Panc1 (cell line): ENCODE measurements around the gene INAVA. TPM values are rescaled to one million over a fixed set of nuclear protein-coding genes. Genes with fewer than 3 reads are reported as not detected.

Experiments used
- ATAC-seq: fragments of 200-7000 bp; cut with Tn5 transposase; 2 replicates; pipeline ENCODE4 v1.9.1; 2020; ENCODE audit warnings: mild to moderate bottlenecking, moderate library complexity
- BruUV-seq: library from RNA; stranded (reverse); fragments of 400-500 nt; replicated peaks from 2 replicates; lab custom pipeline; 2021; lab: Mats Ljungman, UMichigan
- CTCF ChIA-PET: fragments of 300-600 bp; sonication (Branson Sonifier 250); formaldehyde crosslinking; loops from one replicate; lab custom pipeline; 2022; ENCODE audit warnings: antibody characterized with exemption; lab: Charles Lee
- POLR2A ChIA-PET: fragments of 300-600 bp; sonication (Branson Sonifier 250); formaldehyde crosslinking; loops from one replicate; lab custom pipeline; 2022; ENCODE audit warnings: antibody characterized with exemption; lab: Charles Lee
- DNase-seq: peaks from one replicate; pipeline ENCODE4 v3.0.0-alpha.2; 2010; ENCODE audit warnings: low read depth, low spot score
- H3K27ac ChIP-seq: 2 replicates; pipeline ENCODE4 v1.5.1; 2011; ENCODE audit warnings: mild to moderate bottlenecking, low read length, inconsistent platforms
- H3K27me3 ChIP-seq: fragments of 200-500 bp; sonication (Bioruptor generic); 2 replicates; pipeline ENCODE4 v1.6.0; 2014; ENCODE audit warnings: low read length, inconsistent platforms; ENCODE audit not compliant: control insufficient read depth, insufficient read depth
- H3K36me3 ChIP-seq: fragments of 200-500 bp; sonication (Bioruptor generic); 2 replicates; pipeline ENCODE4 v1.5.1; 2014; ENCODE audit warnings: inconsistent platforms, mild to moderate bottlenecking, low read length, moderate library complexity; ENCODE audit not compliant: control insufficient read depth, insufficient read depth
- H3K4me1 ChIP-seq: 2 replicates; pipeline ENCODE4 v1.5.1; 2011; ENCODE audit warnings: inconsistent platforms, mild to moderate bottlenecking, low read length, moderate library complexity; ENCODE audit not compliant: control insufficient read depth, insufficient read depth
- H3K4me3 ChIP-seq, 2 experiments: 2 replicates each; pipeline ENCODE4 v1.5.1; 2011 to 2012; ENCODE audit warnings: low read depth in 2 of 2, low read length in 2 of 2, mild to moderate bottlenecking in 2 of 2, inconsistent platforms in 1 of 2, moderate library complexity in 1 of 2
- H3K9me3 ChIP-seq: fragments of 200-500 bp; sonication (Bioruptor generic); 2 replicates; pipeline ENCODE4 v1.5.1; 2014; ENCODE audit warnings: low read depth, mild to moderate bottlenecking, inconsistent platforms, low read length, moderate library complexity; ENCODE audit not compliant: control insufficient read depth, insufficient read depth
- CTCF ChIP-seq: fragments of 450-650 bp; IDR thresholded peaks from 2 replicates; pipeline ENCODE4 v1.5.1; 2017; ENCODE audit warnings: mild to moderate bottlenecking
- POLR2AphosphoS5 ChIP-seq: IDR thresholded peaks from 2 replicates; pipeline ENCODE4 v1.6.1; 2012; ENCODE audit warnings: mild to moderate bottlenecking, low read depth, low read length, moderate library complexity
- REST ChIP-seq, 2 experiments: IDR thresholded peaks; 2 replicates each; pipeline ENCODE4 v1.6.1; 2011 to 2012; ENCODE audit warnings: low read depth in 2 of 2, control low read depth in 1 of 2, low read length in 1 of 2, mild to moderate bottlenecking in 1 of 2, moderate library complexity in 1 of 2; ENCODE audit not compliant: insufficient read depth in 1 of 2
- SIN3A ChIP-seq: IDR thresholded peaks from 2 replicates; pipeline ENCODE4 v1.6.1; 2012; ENCODE audit warnings: low read depth, mild to moderate bottlenecking, low read length, moderate library complexity, borderline replicate concordance; ENCODE audit not compliant: insufficient read depth
- TCF7L2 ChIP-seq: IDR thresholded peaks from 2 replicates; pipeline ENCODE4 v1.6.1; 2011; ENCODE audit warnings: mild to moderate bottlenecking, low read depth, low read length, inconsistent platforms
- in situ Hi-C: cut with HindIII; loops from 2 replicates; pipeline ENCODE4 v1.10.0; 2016; ENCODE audit warnings: low sequenced_read_pairs, low pct_unique_long_range_greater_than_20kb
- intact Hi-C: fragments of 100-400 bp; cut with micrococcal nuclease; formaldehyde crosslinking; loops from one replicate; pipeline ENCODE4 v1.10.0; 2022; ENCODE audit not compliant: unreplicated experiment
- total RNA-seq: library from RNA; stranded (reverse); gene quantifications from one replicate; pipeline ENCODE4 v1.2.1, GENCODE V29; 2021; ENCODE audit not compliant: unreplicated experiment

Gene INAVA
- total RNA-seq, 1 experiment from 2014 or later: 3.6 TPM

- no peak for ATAC-seq
- TF ChIP-seq REST (IDR thresholded peaks at IDR 0.05; ENCODE audit: insufficient read depth in 1 of 2, low read depth in 2 of 2, low read length in 1 of 2) (no peak), POLR2AphosphoS5 (no peak), TCF7L2 (no peak), CTCF (no peak), SIN3A (no peak)
- Histone ChIP-seq H3K9me3 (no peaks in the 10 kb centered on the region), H3K27me3 (no peaks in the 10 kb centered on the region), H3K27ac (no peak overlapping the region), H3K36me3 (no peaks in the 10 kb centered on the region), H3K4me1 (peaks cover 6% of the 10 kb centered on the region; the same call in 1 of the 2 replicates), H3K4me3 (no peak overlapping the region)
- in situ Hi-C loops: no loop called here
- BruUV-seq: no TSS peak
- no peak for DNase-seq
- POLR2A ChIA-PET: interaction anchor here (0.5 kb wide), 1 partner anchor 81 kb away, joined by 5 read pairs; no protein-coding TSS in a partner anchor
- intact Hi-C loops: no loop called here
- CTCF ChIA-PET: no interaction called here
These were observed 6.2 kb downstream of the INAVA start for GRCh38 chr1:200900877-200901276.

DNA sequence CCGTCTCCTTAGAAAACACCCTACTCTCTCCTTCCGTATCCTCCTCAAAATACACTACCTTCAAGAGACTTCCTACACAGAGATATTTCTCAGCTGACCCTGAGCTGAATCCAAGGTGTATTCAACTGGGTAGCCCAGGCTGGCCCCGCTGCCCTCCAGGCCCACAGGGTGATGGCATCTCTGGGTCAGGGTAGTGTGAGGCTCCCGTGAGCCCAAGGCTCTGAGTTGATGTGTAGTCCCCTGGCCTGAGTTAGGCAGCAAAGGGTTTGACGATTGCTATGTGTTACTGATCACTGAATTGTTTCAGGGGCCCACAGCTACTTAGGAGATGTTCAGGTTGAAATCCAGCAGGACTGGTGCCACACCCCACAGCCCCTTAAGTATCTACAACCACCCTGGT lies 6.7 kb downstream of the INAVA start:
- 0 out of 2 replicates have a peak, but pooled peaks cover 6% of the 10 kb centered on the region for H3K4me1 ChIP-seq
- CTCF ChIA-PET: no interaction called here
- no peak overlapping the region for H3K27ac ChIP-seq
- TF ChIP-seq POLR2AphosphoS5 (no peak), REST (IDR thresholded peaks at IDR 0.05; ENCODE audit: insufficient read depth in 1 of 2, low read depth in 2 of 2, low read length in 1 of 2) (no peak), TCF7L2 (no peak), SIN3A (no peak), CTCF (no peak)
- no peaks in the 10 kb centered on the region for H3K36me3 ChIP-seq
- no TSS peak for BruUV-seq
- POLR2A ChIA-PET: interaction anchor here (0.5 kb wide), 1 partner anchor 82 kb away, joined by 5 read pairs; no protein-coding TSS in a partner anchor
- intact Hi-C loops (no loop called here), in situ Hi-C loops (no loop called here)
- no peaks in the 10 kb centered on the region for H3K9me3 ChIP-seq
- ATAC-seq (no peak), DNase-seq (no peak)
- no peaks in the 10 kb centered on the region for H3K27me3 ChIP-seq
- no peak overlapping the region for H3K4me3 ChIP-seq
